ENCODE results near the gene CPNE5. TPM values are rescaled to one million over a fixed set of nuclear protein-coding genes. Genes with fewer than 3 reads are reported as not detected.

Gene CPNE5
- total RNA-seq, 1 donor from 2014 or later = not detected

- H3K27ac Mint-ChIP-seq (ENCODE audit: unreplicated experiment) = no peak overlapping the region
- H3K4me1 Mint-ChIP-seq (ENCODE audit: low read depth) = no peaks in the 10 kb centered on the region
- H3K9me3 Mint-ChIP-seq (ENCODE audit: low read depth) = peaks cover 3% of the 10 kb centered on the region
- TF ChIP-seq CTCF (IDR thresholded peaks at IDR 0.05) = no peak
- no peaks in the 10 kb centered on the region for H3K27me3 Mint-ChIP-seq (ENCODE audit: low read depth)
- no peak for DNase-seq (ENCODE audit: low spot score)
- H3K4me3 Mint-ChIP-seq (ENCODE audit: unreplicated experiment) = no peak overlapping the region
- H3K36me3 Mint-ChIP-seq (ENCODE audit: low read depth) = peaks cover 2% of the 10 kb centered on the region
These were observed 147.0 kb downstream of the CPNE5 start for GRCh38 chr6:36692220-36692619.

- Mint-ChIP-seq H3K27ac (ENCODE audit: unreplicated experiment) (no peak overlapping the region), H3K4me1 (ENCODE audit: low read depth) (no peaks in the 10 kb centered on the region), H3K36me3 (ENCODE audit: low read depth) (peaks cover 5% of the 10 kb centered on the region), H3K27me3 (ENCODE audit: low read depth) (no peaks in the 10 kb centered on the region), H3K4me3 (ENCODE audit: unreplicated experiment) (no peak overlapping the region), H3K9me3 (ENCODE audit: low read depth) (no peaks in the 10 kb centered on the region)
- no peak for DNase-seq (ENCODE audit: low spot score)
- no peak for TF ChIP-seq CTCF (IDR thresholded peaks at IDR 0.05)
These were observed 147.6 kb downstream of the CPNE5 start for GRCh38 chr6:36691612-36692011.

- DNase-seq (ENCODE audit: low spot score) = no peak
- no peaks in the 10 kb centered on the region for H3K4me1 Mint-ChIP-seq (ENCODE audit: low read depth)
- no peak overlapping the region for H3K4me3 Mint-ChIP-seq (ENCODE audit: unreplicated experiment)
- no peaks in the 10 kb centered on the region for H3K27me3 Mint-ChIP-seq (ENCODE audit: low read depth)
- H3K27ac Mint-ChIP-seq (ENCODE audit: unreplicated experiment) = no peak overlapping the region
- H3K36me3 Mint-ChIP-seq (ENCODE audit: low read depth) = peaks cover 8% of the 10 kb centered on the region
- H3K9me3 Mint-ChIP-seq (ENCODE audit: low read depth) = no peaks in the 10 kb centered on the region
- TF ChIP-seq CTCF (IDR thresholded peaks at IDR 0.05) = no peak
These were observed 148.2 kb downstream of the CPNE5 start for GRCh38 chr6:36691011-36691410.

Other genes with a start within 250 kb of the CPNE5 start
- 180 to 233 TPM (median 191 TPM) in 3 replicates for gene SRSF3, start 245.1 kb downstream of the CPNE5 start, total RNA-seq
- 230 to 303 TPM (median 301 TPM) in 3 replicates for gene CDKN1A, start 160.7 kb downstream of the CPNE5 start, total RNA-seq
- not detected in 3 replicates for gene RAB44, start 141.6 kb downstream of the CPNE5 start, total RNA-seq
- 25.0 to 33.5 TPM (median 25.6 TPM) in 3 replicates for gene PPIL1, start 35.4 kb upstream of the CPNE5 start, total RNA-seq
- 56.1 to 76.9 TPM (median 57.4 TPM) in 3 replicates for gene C6orf89, start 46.5 kb upstream of the CPNE5 start, total RNA-seq
- gene PI16, start 115.3 kb upstream of the CPNE5 start, total RNA-seq = 0.15 TPM in 1 of 3 replicates, not detected in the others
- gene MTCH1, start 146.8 kb upstream of the CPNE5 start, total RNA-seq = 188 to 208 TPM (median 190 TPM) in 3 replicates
- not detected in 3 replicates for gene FGD2, start 166.2 kb upstream of the CPNE5 start, total RNA-seq